AG10803 (cell line): ENCODE measurements around the gene RABGGTA.

Experiments
- DNase-seq: peaks from one replicate; pipeline ENCODE4 v3.0.0; 2010; ENCODE audit warnings: low read depth
- H3K4me3 ChIP-seq: 2 replicates; pipeline ENCODE4 v1.5.1; 2011; ENCODE audit warnings: mild to moderate bottlenecking, low read length, control low read depth
- CTCF ChIP-seq: conservative IDR thresholded peaks from 2 replicates; pipeline ENCODE4 v1.5.1; 2011; ENCODE audit warnings: mild to moderate bottlenecking, low read length, control low read depth, inconsistent platforms

RABGGTA gene

GRCh38 chr14:24313913-24314312 lies 42.5 kb upstream of the RABGGTA start:
- no peak for TF ChIP-seq CTCF
- no peak overlapping the region for H3K4me3 ChIP-seq
- no peak for DNase-seq

GRCh38 chr14:24312736-24313507 lies 41.5 kb upstream of the RABGGTA start:
- no peak for TF ChIP-seq CTCF
- DNase-seq: no peak
- no peak overlapping the region for H3K4me3 ChIP-seq

GRCh38 chr14:24311837-24312615 lies 40.6 kb upstream of the RABGGTA start:
- TF ChIP-seq CTCF: no peak; the same call in 1 of the 2 replicates
- no peak overlapping the region for H3K4me3 ChIP-seq
- DNase-seq: peak; percentile 78

GRCh38 chr14:24310646-24311604 lies 39.5 kb upstream of the RABGGTA start, which contains the start of gene LTB4R:
TSS of gene LTB4R (plus strand) at chr14:24311502. CDS start at chr14:24315652, 4,150 bp downstream.
- no peak; the same call in 1 of the 2 replicates for TF ChIP-seq CTCF
- peak; percentile 71 for DNase-seq
- H3K4me3 ChIP-seq: peak within 1 kb of the TSS; percentile 29

GRCh38 chr14:24310265-24310645 lies 38.9 kb upstream of the RABGGTA start:
- DNase-seq: no peak
- no peak overlapping the region; the same call in 1 of the 2 replicates for H3K4me3 ChIP-seq
- no peak for TF ChIP-seq CTCF

GRCh38 chr14:24309538-24310264 lies 38.3 kb upstream of the RABGGTA start, which contains the start of gene LTB4R2:
TSS of gene LTB4R2 (plus strand) at chr14:24310140. CDS start at chr14:24310665, 525 bp downstream.
- TF ChIP-seq CTCF: no peak
- no peak for DNase-seq
- H3K4me3 ChIP-seq: peak within 1 kb of the TSS; percentile 29
